Sigmoid colon (tissue), 4 donors: ENCODE data around the gene GOLGA1.

ENCODE experiments used
- EP300 ChIP-seq, 4 donors: sonication (generic); formaldehyde crosslinking; IDR thresholded peaks; one replicate each; pipeline ENCODE4 v1.6.1; 2017; ENCODE audit warnings: antibody characterized with exemption in 4 of 4
- POLR2AphosphoS5 ChIP-seq, 4 donors: sonication (generic); formaldehyde crosslinking; IDR thresholded peaks; one replicate each; pipeline ENCODE4 v1.6.1; 2017; ENCODE audit warnings: antibody characterized with exemption in 4 of 4
- TF ChIP-seq, protein P1 (sequence below), 4 experiments: fragments of 450-650 bp in 3 of 4; fragments of 200-600 bp in 1 of 4; IDR thresholded peaks; one replicate each; pipeline ENCODE4 v1.5.1; 2016 to 2019; ENCODE audit warnings: antibody characterized with exemption in 4 of 4, mild to moderate bottlenecking in 3 of 4, moderate library complexity in 2 of 4

- TF ChIP-seq, protein P1, sequence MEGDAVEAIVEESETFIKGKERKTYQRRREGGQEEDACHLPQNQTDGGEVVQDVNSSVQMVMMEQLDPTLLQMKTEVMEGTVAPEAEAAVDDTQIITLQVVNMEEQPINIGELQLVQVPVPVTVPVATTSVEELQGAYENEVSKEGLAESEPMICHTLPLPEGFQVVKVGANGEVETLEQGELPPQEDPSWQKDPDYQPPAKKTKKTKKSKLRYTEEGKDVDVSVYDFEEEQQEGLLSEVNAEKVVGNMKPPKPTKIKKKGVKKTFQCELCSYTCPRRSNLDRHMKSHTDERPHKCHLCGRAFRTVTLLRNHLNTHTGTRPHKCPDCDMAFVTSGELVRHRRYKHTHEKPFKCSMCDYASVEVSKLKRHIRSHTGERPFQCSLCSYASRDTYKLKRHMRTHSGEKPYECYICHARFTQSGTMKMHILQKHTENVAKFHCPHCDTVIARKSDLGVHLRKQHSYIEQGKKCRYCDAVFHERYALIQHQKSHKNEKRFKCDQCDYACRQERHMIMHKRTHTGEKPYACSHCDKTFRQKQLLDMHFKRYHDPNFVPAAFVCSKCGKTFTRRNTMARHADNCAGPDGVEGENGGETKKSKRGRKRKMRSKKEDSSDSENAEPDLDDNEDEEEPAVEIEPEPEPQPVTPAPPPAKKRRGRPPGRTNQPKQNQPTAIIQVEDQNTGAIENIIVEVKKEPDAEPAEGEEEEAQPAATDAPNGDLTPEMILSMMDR (IDR thresholded peaks at IDR 0.05): no peak
- TF ChIP-seq POLR2AphosphoS5 (IDR thresholded peaks at IDR 0.05): no peak
- no peak for TF ChIP-seq EP300 (IDR thresholded peaks at IDR 0.05)
Observed at GRCh38 chr9:124928116-124928515, 12.8 kb downstream of the GOLGA1 start.
